GM18505 (cell line): ENCODE measurements around the gene STOML3.

ENCODE experiments used
- ATAC-seq: cut with Tn5 transposase; IDR thresholded peaks from one replicate; pipeline ENCODE4 v1.9.1; 2021; ENCODE audit not compliant: unreplicated experiment
- POLR2A ChIP-seq: IDR thresholded peaks from 4 replicates; pipeline ENCODE4 v1.6.1; 2011; ENCODE audit warnings: borderline replicate concordance; ENCODE audit not compliant: insufficient read depth, insufficient read length; ENCODE audit errors: extremely low read depth

Gene STOML3

DNA sequence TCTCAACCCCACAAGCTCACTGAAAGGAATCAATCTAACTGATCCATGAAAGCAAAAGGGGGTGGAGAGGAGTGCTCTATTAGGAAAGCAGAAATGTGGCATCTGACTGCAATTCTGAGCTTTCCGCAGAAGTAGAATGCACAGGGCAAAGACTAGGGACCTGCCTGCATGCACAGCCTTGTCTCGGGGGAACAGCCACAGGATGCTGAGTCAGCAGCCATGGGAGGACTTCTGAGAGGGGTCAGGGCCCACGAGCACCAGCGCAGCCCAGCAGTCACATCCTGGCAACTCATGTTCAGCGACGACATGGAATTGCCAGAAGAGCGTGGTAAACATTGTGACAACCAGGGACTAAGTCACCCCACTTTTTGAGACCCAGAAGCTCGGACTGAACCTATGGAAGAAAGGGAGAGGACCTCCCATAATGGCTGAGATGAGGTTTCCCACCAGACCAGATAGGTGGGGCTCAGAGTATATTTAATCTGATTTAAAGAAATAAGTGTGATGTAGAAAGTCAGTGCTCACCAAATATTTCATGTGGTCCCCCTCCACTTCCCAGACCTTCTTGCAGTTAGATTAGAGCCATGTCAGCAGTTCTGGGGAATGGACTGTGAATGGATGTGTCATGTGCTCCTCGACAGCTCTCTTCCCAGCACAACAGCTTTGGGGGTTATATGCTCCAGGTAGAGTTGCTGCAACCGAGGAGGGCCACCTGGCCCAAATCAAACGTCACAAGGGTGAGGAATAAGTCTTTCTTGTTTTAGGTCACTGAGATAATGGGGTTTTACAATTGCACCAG lies 32.6 kb downstream of the STOML3 start:
- no peak for ATAC-seq

DNA sequence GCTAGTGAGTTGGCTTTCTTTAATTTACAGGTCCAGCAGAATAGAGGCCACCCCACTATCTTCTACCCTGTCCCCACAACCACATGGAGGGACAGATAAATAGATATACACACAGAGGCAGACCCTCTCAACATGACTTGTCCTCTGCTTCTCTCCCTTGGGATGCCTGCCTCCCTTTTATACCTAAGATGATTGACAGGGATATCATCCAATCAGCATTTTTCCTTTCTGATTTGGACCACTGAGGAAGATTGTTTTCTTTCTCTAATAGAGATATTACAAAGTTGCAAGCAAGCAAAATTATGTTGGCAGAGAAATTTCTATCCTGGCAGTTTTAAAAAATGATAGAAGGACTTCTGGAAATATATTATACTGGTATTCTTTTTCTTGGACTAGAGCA lies 35.8 kb downstream of the STOML3 start:
- TF ChIP-seq POLR2A: no peak
- no peak for ATAC-seq

More for the DNA sequence above, 32.6 kb downstream of the STOML3 start:
- TF ChIP-seq POLR2A: no peak

DNA sequence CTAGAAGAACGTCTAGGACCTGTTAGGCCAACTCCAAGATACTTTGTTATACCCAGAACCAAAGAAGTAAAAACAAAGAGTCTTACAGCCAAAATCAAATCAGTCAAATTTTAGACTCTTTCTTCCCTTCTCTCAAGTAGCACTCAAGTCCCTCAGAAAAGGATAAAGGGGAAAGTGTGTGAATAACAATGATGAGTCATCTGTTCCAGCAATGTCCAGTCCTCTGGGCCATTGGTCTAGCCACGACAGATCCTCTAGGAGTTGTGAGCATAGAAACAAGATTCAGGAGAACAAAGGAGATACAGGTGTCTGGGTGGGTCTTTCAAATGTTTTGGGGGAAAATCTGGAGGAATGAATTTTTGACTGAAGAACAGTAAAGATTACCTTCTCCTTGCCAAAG lies 36.3 kb downstream of the STOML3 start:
- TF ChIP-seq POLR2A: no peak
- no peak for ATAC-seq

DNA sequence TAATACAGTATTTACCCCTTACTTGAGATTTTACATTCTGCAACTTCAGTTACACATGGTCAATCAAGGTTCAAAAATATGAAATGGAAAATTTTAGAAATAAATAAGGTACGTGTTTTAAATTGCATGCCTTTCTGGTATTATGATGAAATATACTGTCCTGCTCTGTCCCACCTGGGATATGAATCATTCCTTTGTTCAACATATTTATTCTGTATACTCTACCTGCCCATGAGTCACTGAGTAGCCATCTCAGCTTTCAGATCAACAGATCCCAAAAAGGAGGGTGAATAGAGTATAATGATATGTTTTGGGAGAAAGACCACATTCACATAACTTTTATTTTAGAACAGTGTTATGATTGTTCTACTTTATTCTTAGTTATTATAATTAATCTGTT lies 37.8 kb downstream of the STOML3 start:
- no peak for ATAC-seq
- TF ChIP-seq POLR2A: no peak

DNA sequence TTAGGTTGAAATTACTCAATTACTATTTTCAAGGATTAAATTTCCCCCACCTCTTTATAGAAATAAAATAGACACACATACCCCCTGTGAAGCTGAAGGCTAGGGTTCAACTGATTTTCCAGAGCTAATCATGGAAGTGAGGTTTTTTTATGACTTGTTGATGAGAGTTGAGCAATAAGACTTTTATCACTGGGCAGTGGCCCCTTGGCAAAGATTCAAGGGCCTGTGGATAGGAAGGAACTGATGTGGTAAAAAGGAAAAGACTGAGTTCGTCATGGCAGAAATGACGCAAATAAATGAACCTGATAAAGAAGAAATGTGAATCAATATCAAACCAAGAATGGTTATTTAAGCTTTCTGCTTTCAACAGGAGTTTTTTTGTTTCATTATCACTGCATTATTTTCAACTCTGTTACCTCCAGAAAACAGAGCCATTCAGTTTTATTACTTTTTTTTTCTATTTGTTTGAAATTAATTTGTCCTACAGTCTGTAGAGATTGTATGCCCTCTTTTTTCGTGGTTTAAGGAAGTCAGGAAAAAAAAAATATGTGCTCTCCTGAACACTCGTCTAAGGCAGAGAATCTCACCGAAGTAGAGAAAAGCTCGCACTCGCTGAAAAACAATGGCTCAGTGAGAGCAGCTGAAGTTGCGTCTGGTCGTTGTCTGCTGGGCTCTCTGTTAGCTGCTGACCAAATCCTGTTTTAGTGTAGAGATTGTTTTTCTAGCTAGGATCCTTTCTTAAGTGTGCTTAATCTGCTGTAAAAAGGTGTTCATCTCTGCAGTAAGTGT lies 38.9 kb downstream of the STOML3 start:
- TF ChIP-seq POLR2A: no peak
- ATAC-seq: no peak

DNA sequence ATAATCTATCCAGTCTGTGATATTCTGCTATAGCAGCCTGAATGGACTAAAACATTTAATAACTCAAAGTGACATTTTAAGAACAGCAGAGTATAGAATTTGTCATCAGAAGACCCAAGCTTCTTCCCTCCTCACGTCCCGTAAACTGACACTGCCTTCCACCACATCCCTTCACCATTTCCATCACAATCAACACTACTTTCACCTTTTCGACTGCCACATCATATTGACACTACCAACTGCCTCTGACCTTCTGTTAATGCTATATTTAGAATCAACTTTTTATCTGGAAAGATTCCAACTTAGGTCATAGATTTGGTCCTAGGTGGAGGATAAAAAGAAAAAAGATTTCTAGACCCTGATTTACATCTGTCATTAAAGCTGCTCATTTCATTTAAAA lies 39.6 kb downstream of the STOML3 start:
- ATAC-seq: no peak
- TF ChIP-seq POLR2A: no peak

DNA sequence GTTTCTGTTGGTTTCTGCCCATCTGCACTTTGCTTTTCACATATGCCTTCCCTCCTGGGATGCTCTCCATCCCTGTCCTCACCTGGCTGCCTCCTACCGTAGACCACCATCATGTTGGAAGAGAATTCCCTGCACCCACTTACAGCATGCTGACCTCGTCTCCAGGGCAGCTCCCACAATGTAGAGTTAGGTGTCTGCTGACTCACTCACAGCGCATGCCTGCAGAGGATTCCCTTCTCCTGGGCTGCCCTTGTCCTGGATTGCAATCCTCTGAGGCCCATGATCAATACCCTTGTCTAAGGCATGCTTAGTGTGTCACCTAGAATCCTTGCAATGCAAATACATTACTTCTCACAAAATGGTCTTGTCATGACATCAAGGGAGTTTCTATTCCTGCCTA lies 43.6 kb downstream of the STOML3 start:
- TF ChIP-seq POLR2A: no peak

DNA sequence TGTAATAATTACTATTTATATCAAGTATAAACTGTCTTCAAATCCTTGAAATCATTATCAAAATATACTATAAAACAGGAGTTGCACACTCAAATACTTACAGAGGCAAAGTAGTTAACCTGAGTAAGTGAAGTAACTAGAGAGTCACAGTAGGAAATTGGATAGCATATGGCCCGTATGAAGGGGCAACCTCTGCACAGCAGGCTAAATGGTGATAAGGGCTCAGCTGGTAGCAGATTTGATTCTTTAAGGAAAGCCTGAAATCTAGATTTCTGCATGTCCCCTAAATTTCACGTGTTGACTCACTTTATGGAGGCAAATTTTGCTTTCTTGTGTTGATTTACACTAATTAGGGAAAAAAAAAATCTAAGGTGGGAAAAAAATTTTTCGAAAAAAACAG lies 46.4 kb downstream of the STOML3 start:
- no peak for ATAC-seq
- no peak for TF ChIP-seq POLR2A

More for the DNA sequence above, 43.6 kb downstream of the STOML3 start:
- no peak for ATAC-seq

DNA sequence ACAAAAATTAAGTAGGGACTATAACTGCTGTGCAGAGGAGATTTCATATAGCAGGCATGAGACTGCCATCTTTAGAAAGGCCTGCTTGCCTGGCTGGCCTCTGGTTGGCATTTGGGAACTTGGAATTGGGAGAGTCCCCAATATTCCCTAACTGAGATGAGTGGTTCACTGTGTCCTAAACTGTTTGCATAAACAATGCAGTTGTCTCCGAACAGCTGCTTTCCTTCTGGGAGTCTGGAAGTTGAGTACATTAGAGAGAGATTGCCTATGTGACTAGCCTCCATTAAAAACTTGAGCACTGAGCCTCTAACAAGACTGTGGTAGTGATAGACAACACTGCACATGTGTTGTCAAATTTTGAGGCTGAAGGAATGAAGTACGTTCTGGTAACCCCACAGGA lies 47.4 kb downstream of the STOML3 start:
- no peak for ATAC-seq
- no peak for TF ChIP-seq POLR2A

DNA sequence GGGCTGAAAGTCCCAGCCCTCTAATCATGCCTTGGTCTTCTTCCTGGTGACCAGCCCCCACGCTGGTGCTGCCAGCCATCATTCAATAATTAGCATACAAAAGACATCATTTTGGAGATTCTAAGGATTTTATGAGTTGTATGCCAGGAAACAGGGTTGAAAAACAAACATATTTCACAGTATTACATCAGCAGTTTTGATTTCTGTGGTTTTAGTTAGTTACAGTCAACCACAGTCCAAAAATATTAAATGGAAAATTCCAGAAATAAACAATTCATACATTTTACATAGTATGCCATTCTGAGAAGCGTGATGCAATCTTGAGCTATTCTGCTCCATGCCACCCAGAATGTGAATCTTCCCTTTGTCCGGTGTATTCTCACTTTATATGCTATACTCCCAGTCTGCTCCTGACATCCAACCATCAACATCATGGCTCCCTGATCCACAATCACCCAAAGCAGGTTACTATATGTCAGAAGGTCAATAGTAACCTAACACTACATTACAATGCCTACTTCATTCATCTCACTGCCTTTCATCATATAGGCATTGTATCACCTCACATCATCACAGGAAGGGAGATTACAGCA lies 49.2 kb downstream of the STOML3 start:
- ATAC-seq: no peak
- no peak for TF ChIP-seq POLR2A

DNA sequence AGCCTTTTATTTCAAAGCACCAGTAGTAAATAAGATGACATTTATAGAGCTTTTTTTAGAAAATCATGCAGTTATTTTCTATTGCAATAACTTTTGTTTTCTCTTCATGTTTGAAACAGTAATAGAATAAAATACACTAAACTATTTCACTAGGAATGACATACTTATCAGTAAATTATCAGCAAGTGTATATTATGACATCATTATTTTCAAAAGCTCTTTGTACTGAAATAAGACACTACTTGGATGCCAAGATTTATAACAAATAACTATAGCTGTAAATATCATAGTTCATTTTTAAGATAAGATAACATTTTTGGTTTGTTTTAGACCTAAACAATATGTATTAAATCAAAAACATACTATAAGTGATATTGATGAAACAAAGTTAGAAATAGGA lies 56.8 kb downstream of the STOML3 start:
- no peak for ATAC-seq
- TF ChIP-seq POLR2A: no peak

DNA sequence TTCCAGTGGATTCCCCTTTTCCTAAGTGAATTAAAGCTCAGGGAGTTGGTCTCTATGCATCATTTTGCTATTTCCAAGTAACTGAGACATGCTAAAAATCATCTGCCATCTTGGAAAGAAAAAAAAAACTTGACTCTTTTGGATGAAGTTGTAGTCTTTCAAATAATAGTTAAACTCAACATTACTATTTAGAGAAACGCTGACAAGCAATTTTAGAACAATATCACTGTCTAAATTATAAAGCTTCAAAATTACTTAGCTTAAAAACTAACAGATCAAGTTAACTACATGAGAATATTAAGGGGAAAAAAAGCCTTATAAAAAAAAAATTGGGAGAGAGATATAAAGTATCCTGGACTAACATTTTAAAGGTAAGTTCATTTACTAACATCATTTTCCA lies 68.5 kb downstream of the STOML3 start:
- TF ChIP-seq POLR2A: no peak
- no peak for ATAC-seq

DNA sequence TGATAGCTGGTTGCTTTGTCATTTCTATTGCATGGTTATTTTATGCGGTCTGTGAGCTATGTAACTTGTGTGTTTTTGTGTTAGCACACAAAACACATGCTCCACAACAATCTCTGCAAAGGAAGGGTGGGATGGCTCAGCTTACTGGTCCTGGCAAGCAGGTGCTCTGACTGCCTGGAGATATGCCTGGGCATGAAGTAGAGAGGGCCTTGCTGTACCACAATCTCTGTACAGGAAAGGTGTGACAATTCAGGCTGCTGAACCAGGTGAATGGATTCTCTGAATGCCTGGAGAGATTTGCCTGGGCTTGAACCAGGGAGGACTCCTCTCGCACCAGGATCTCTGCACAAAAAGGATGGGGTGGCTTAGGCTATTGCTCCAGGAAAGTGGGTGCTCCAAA lies 69.5 kb downstream of the STOML3 start:
- TF ChIP-seq POLR2A: no peak
- no peak for ATAC-seq
